H9 (cell line): ENCODE measurements around the gene PERP. TPM values are rescaled to one million over a fixed set of nuclear protein-coding genes. Genes with fewer than 3 reads are reported as not detected.

Experiments
- DNase-seq: peaks from one replicate; pipeline ENCODE4 v3.0.0-alpha.2; 2017
- H2AFZ ChIP-seq: one replicate; pipeline ENCODE4 v1.6.1; 2013; ENCODE audit warnings: mild to moderate bottlenecking, low read length, control low read depth, moderate library complexity
- H2AK5ac ChIP-seq: 2 replicates; pipeline ENCODE4 v1.6.1; 2013; ENCODE audit warnings: low read length, control low read depth, mixed read lengths; ENCODE audit not compliant: insufficient read length
- H2BK120ac ChIP-seq: one replicate; pipeline ENCODE4 v1.6.1; 2013; ENCODE audit warnings: low read depth, mild to moderate bottlenecking, low read length, control low read depth, inconsistent platforms; ENCODE audit not compliant: poor library complexity, severe bottlenecking
- H2BK12ac ChIP-seq: 2 replicates; pipeline ENCODE4 v1.6.1; 2013; ENCODE audit warnings: low read length, control low read depth, mixed read lengths, low read depth; ENCODE audit not compliant: insufficient read length
- H2BK15ac ChIP-seq: 2 replicates; pipeline ENCODE4 v1.6.1; 2013; ENCODE audit warnings: low read depth, low read length, control low read depth
- H2BK20ac ChIP-seq: one replicate; pipeline ENCODE4 v1.6.1; 2013; ENCODE audit warnings: low read depth, mild to moderate bottlenecking, low read length, control low read depth, inconsistent platforms; ENCODE audit not compliant: poor library complexity, severe bottlenecking
- H2BK5ac ChIP-seq: 2 replicates; pipeline ENCODE4 v1.6.1; 2013; ENCODE audit warnings: low read length, control low read depth, mixed read lengths; ENCODE audit not compliant: insufficient read length
- H3K14ac ChIP-seq: 2 replicates; pipeline ENCODE4 v1.6.1; 2013; ENCODE audit warnings: low read length, control low read depth; ENCODE audit not compliant: insufficient read depth
- H3K18ac ChIP-seq: 2 replicates; pipeline ENCODE4 v1.6.1; 2013; ENCODE audit warnings: low read depth, mild to moderate bottlenecking, mixed read lengths, low read length, control low read depth; ENCODE audit not compliant: insufficient read length
- H3K23ac ChIP-seq: 2 replicates; pipeline ENCODE4 v1.6.1; 2013; ENCODE audit warnings: low read length, control low read depth, mixed read lengths, low read depth; ENCODE audit not compliant: insufficient read length
- H3K23me2 ChIP-seq: 2 replicates; pipeline ENCODE4 v1.6.1; 2013; ENCODE audit warnings: low read depth, mild to moderate bottlenecking, mixed read lengths, low read length, control low read depth; ENCODE audit not compliant: insufficient read length, poor library complexity, severe bottlenecking
- H3K27ac ChIP-seq: 2 replicates; pipeline ENCODE4 v1.5.1; 2013; ENCODE audit warnings: low read length, control low read depth, mixed read lengths, low read depth; ENCODE audit not compliant: insufficient read length
- H3K27me3 ChIP-seq: 2 replicates; pipeline ENCODE4 v1.6.1; 2013; ENCODE audit warnings: low read length, control low read depth, inconsistent platforms; ENCODE audit not compliant: insufficient read depth
- H3K4ac ChIP-seq: 2 replicates; pipeline ENCODE4 v1.6.1; 2013; ENCODE audit warnings: low read depth, mild to moderate bottlenecking, control low read depth, inconsistent platforms, low read length, moderate library complexity
- H3K4me1 ChIP-seq: 2 replicates; pipeline ENCODE4 v1.6.1; 2013; ENCODE audit warnings: low read length, control low read depth, inconsistent platforms; ENCODE audit not compliant: insufficient read depth
- H3K4me2 ChIP-seq: 2 replicates; pipeline ENCODE4 v1.6.1; 2013; ENCODE audit warnings: low read length, control low read depth, mixed read lengths; ENCODE audit not compliant: insufficient read length, insufficient read depth
- H3K56ac ChIP-seq: 2 replicates; pipeline ENCODE4 v1.6.1; 2013; ENCODE audit warnings: low read depth, mild to moderate bottlenecking, mixed read lengths, low read length, control low read depth; ENCODE audit not compliant: insufficient read length
- H3K79me1 ChIP-seq: 2 replicates; pipeline ENCODE4 v1.6.1; 2013; ENCODE audit warnings: low read depth, mild to moderate bottlenecking, moderate library complexity, low read length, control low read depth, inconsistent platforms; ENCODE audit not compliant: insufficient read depth, poor library complexity, severe bottlenecking
- H3K79me2 ChIP-seq: 2 replicates; pipeline ENCODE4 v1.6.1; 2013; ENCODE audit warnings: low read length, control low read depth, inconsistent platforms; ENCODE audit not compliant: insufficient read depth
- H3K9ac ChIP-seq: 2 replicates; pipeline ENCODE4 v1.6.1; 2013; ENCODE audit warnings: low read length, control low read depth, mixed read lengths; ENCODE audit not compliant: insufficient read length; ENCODE audit errors: extremely low read depth
- H3K9me3 ChIP-seq: one replicate; pipeline ENCODE4 v1.6.1; 2013; ENCODE audit warnings: low read depth, low read length, inconsistent platforms; ENCODE audit not compliant: control insufficient read depth
- H3T11ph ChIP-seq: one replicate; pipeline ENCODE4 v1.6.1; 2013; ENCODE audit warnings: mild to moderate bottlenecking, low read length, control low read depth, inconsistent platforms
- H4K20me1 ChIP-seq: one replicate; pipeline ENCODE4 v1.6.1; 2013; ENCODE audit not compliant: control insufficient read depth, insufficient read length, insufficient read depth
- H4K5ac ChIP-seq: 2 replicates; pipeline ENCODE4 v1.6.1; 2013; ENCODE audit warnings: low read depth, mild to moderate bottlenecking, mixed read lengths, low read length, control low read depth; ENCODE audit not compliant: insufficient read length
- H4K8ac ChIP-seq: replicated peaks from 2 replicates; pipeline ENCODE4 v1.6.1; 2013; ENCODE audit warnings: low read length, control low read depth, mixed read lengths, low read depth; ENCODE audit not compliant: insufficient read length
- H4K91ac ChIP-seq: 2 replicates; pipeline ENCODE4 v1.6.1; 2013; ENCODE audit warnings: low read depth, mild to moderate bottlenecking, moderate library complexity, mixed read lengths, low read length, control low read depth; ENCODE audit not compliant: insufficient read length
- H3K27ac Mint-ChIP-seq, 3 experiments: 2 replicates in 2 of 3; 3 replicates in 1 of 3; pipeline ENCODE4 v1.8.0; 2020 to 2021; ENCODE audit warnings: mixed read lengths in 3 of 3, mild to moderate bottlenecking in 1 of 3, moderate library complexity in 1 of 3
- H3K27me3 Mint-ChIP-seq: 2 replicates; pipeline ENCODE4 v1.8.0; 2021; ENCODE audit warnings: low read depth, mild to moderate bottlenecking, moderate library complexity, mixed read lengths
- H3K36me3 Mint-ChIP-seq, 3 experiments: 2 replicates in 2 of 3; 3 replicates in 1 of 3; pipeline ENCODE4 v1.8.0; 2020 to 2021; ENCODE audit warnings: low read depth in 3 of 3, mixed read lengths in 3 of 3; ENCODE audit not compliant: insufficient read depth in 1 of 3
- H3K4me1 Mint-ChIP-seq, 2 experiments: 2 replicates each; pipeline ENCODE4 v1.8.0; 2020; ENCODE audit warnings: mixed read lengths in 2 of 2
- H3K4me3 Mint-ChIP-seq, 2 experiments: 2 replicates in 1 of 2; 3 replicates in 1 of 2; pipeline ENCODE4 v1.8.0; 2020 to 2021; ENCODE audit warnings: mild to moderate bottlenecking in 2 of 2, mixed read lengths in 2 of 2, moderate library complexity in 1 of 2
- H3K9me3 Mint-ChIP-seq, 2 experiments: 2 replicates in 1 of 2; 3 replicates in 1 of 2; pipeline ENCODE4 v1.8.0; 2020; ENCODE audit warnings: mild to moderate bottlenecking in 2 of 2, mixed read lengths in 2 of 2, moderate library complexity in 1 of 2
- WGBS: extraction: QIAGEN DNeasy Blood & Tissue Kit; methylation state at CpG from one replicate; pipeline ENCODE4 v1.1.7; 2013; ENCODE audit warnings: missing lambda C conversion rate, low lambda C conversion rate, mixed read lengths; ENCODE audit not compliant: insufficient read length; ENCODE audit errors: extremely low coverage; 5-methylcytosine and 5-hydroxymethylcytosine counted together
- total RNA-seq: library from RNA; stranded (reverse); gene quantifications from 2 replicates; pipeline ENCODE4 v1.2.1, GENCODE V29; 2021
- TF ChIP-seq, protein P1 (sequence below): fragments of 200-600 bp; sonication (generic); conservative IDR thresholded peaks from 3 replicates; pipeline ENCODE4 v1.8.0; 2021; ENCODE audit warnings: antibody characterized with exemption, mild to moderate bottlenecking

Gene PERP
- total RNA-seq, 1 experiment from 2014 or later = 28.7 TPM

DNA sequence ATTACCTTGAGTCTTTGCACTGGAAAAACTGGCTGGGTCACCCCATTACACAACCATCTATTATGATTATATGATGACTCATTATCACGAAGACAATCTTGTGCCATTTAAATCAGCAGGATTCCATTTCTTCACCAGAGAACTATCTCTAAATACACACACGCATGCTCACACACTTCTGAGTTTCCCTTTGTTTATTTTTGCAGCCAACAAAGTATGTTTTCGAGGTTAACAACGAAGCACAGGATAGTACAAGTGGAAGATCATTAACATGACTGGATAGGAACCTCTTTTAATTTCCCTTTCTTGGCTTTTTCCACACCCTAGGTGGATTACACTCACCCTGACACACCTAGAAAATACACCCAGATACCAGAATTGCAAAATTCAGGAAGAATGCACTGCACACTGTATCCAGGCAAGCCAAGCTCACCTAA lies 18.9 kb downstream of the PERP start:
- no peak overlapping the region for H4K91ac ChIP-seq
- H3K79me2 ChIP-seq = no peaks in the 10 kb centered on the region
- H2BK15ac ChIP-seq = no peak overlapping the region
- no peaks in the 10 kb centered on the region for H3K79me1 ChIP-seq
- Mint-ChIP-seq H3K9me3 (no peaks in the 10 kb centered on the region), H3K36me3 (peaks cover 0 to 16% (median 0%) of the 10 kb centered on the region in 3 experiments; a peak in 2 of 7 replicates), H3K4me1 (peaks cover 23 to 24% of the 10 kb centered on the region in 2 experiments), H3K27me3 (no peaks in the 10 kb centered on the region), H3K27ac (no peak overlapping the region), H3K4me3 (no peak overlapping the region)
- H2BK12ac ChIP-seq = no peak overlapping the region
- H2AK5ac ChIP-seq = no peak overlapping the region
- no CpG with 5 or more reads among the region's 4 CpGs for WGBS
- no peak overlapping the region for H3K9ac ChIP-seq
- no peak overlapping the region for H3K27ac ChIP-seq
- no peak overlapping the region for H3K18ac ChIP-seq
- H2BK5ac ChIP-seq = no peak overlapping the region
- no peak overlapping the region for H4K5ac ChIP-seq
- H3K9me3 ChIP-seq = no peaks in the 10 kb centered on the region
- no peaks in the 10 kb centered on the region for H3K23me2 ChIP-seq
- H3K14ac ChIP-seq = no peak overlapping the region
- H3T11ph ChIP-seq = no peak overlapping the region
- no peak overlapping the region for H4K8ac ChIP-seq
- no peak overlapping the region for H2BK20ac ChIP-seq
- H3K23ac ChIP-seq = no peak overlapping the region
- DNase-seq = no peak
- H3K4ac ChIP-seq = no peak overlapping the region
- TF ChIP-seq, protein P1, sequence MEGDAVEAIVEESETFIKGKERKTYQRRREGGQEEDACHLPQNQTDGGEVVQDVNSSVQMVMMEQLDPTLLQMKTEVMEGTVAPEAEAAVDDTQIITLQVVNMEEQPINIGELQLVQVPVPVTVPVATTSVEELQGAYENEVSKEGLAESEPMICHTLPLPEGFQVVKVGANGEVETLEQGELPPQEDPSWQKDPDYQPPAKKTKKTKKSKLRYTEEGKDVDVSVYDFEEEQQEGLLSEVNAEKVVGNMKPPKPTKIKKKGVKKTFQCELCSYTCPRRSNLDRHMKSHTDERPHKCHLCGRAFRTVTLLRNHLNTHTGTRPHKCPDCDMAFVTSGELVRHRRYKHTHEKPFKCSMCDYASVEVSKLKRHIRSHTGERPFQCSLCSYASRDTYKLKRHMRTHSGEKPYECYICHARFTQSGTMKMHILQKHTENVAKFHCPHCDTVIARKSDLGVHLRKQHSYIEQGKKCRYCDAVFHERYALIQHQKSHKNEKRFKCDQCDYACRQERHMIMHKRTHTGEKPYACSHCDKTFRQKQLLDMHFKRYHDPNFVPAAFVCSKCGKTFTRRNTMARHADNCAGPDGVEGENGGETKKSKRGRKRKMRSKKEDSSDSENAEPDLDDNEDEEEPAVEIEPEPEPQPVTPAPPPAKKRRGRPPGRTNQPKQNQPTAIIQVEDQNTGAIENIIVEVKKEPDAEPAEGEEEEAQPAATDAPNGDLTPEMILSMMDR = no peak
- H3K4me2 ChIP-seq = no peak overlapping the region
- no peak overlapping the region for H3K56ac ChIP-seq
- H4K20me1 ChIP-seq = no peaks in the 10 kb centered on the region
- no peak overlapping the region for H2BK120ac ChIP-seq
- no peaks in the 10 kb centered on the region; the same call in 1 of the 2 replicates for H3K4me1 ChIP-seq
- no peaks in the 10 kb centered on the region for H3K27me3 ChIP-seq
- no peak overlapping the region for H2AFZ ChIP-seq
